ENCODE data around the gene ASXL1.

- no peak for TF ChIP-seq ZBTB33 (IDR thresholded peaks at IDR 0.05; ENCODE audit: extremely low read depth, insufficient replicate concordance, low read length)
- TF ChIP-seq POLR2A (IDR thresholded peaks at IDR 0.05; ENCODE audit: borderline replicate concordance, extremely low read depth, insufficient read depth, insufficient read length): no peak
- TF ChIP-seq MAX (IDR thresholded peaks at IDR 0.05): no peak
- TF ChIP-seq ZFX (IDR thresholded peaks at IDR 0.05): no peak
- TF ChIP-seq EZH2 (IDR thresholded peaks at IDR 0.05): no peak
- no peak for TF ChIP-seq FOSL1 (IDR thresholded peaks at IDR 0.05; ENCODE audit: low read depth)
- no peak for TF ChIP-seq CTCF (IDR thresholded peaks at IDR 0.05 in 2 of 3, conservative IDR thresholded peaks at IDR 0.05 in 1 of 3; ENCODE audit: borderline replicate concordance in 1 of 3, insufficient read depth in 1 of 3, low read depth in 2 of 3, low read length in 2 of 3)
- TF ChIP-seq RAD21 (IDR thresholded peaks at IDR 0.05; ENCODE audit: low read depth): no peak
- TF ChIP-seq YY1 (IDR thresholded peaks at IDR 0.05; ENCODE audit: extremely low read depth, insufficient replicate concordance, low read depth, low read length): no peak
These were observed 927 bp downstream of the ASXL1 start for GRCh38 chr20:32358883-32359632.
